NCI-H146 treated with DMSO at 0.1 percent for 48 hours (cell line): ENCODE results near the gene WDR83.
"Not testable (repeated sequence)": the region's sequence is repeated elsewhere in the genome, so short reads cannot be mapped to it uniquely, and the experiment has no call there.

Experiments
- DNase-seq: peaks from one replicate; lab custom pipeline; 2025; ENCODE audit not compliant: unreplicated experiment; lab: John Stamatoyannopoulos, UW

The WDR83 gene

DNA sequence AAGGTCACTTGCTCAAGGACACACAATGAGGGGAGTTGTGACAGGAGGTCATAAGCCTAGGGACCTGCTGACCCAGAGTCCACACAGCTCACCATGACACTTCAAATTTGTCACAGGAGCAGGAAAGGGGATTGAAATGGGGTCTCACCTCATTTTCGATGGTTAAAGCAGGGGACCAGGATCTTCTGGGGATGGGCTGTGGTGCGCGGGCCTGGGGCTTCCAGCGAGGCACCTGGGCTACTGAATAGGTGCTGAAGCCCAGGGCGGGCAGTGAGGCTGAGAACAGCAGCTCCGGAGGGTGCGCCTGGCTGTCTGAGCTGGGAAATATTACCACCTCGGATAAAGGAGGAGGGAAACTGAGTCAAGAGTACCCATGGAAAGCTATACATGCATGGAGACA, 11.1 kb upstream of the WDR83 start:
- no peak for DNase-seq

DNA sequence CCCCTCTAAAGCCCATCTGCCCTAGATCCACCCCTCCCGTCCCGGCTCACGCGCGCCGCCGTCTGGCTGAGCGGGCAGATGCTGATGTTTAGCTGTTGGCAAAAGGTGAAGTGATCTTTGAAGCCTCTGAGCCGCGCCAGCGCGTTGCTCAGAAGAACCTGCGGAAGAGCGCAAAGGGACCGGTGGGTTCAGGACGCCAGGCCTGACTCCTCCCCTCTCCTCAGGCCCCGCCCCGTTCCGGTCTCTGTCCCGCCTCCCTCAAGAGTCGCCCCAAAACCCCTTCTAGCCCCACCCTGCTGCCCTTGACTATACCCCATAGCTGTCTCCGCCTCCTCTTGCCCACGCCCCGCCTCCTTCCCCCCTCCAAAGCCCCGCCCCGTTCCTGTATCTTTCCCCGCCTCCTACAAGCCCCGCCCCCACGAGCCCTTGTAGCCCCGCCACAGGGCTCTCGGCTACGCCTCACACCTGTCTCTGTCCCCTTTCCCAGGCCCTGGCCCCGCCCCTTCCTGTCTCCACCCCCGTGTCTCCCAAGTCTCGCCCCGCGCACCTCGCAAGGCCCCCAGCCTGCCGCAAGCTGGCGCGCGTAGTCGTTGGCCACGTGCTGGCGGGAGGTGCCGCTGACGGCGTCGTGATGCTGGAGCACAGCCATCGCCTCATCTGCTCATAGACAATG, 9.6 kb upstream of the WDR83 start:
- no peak for DNase-seq

DNA sequence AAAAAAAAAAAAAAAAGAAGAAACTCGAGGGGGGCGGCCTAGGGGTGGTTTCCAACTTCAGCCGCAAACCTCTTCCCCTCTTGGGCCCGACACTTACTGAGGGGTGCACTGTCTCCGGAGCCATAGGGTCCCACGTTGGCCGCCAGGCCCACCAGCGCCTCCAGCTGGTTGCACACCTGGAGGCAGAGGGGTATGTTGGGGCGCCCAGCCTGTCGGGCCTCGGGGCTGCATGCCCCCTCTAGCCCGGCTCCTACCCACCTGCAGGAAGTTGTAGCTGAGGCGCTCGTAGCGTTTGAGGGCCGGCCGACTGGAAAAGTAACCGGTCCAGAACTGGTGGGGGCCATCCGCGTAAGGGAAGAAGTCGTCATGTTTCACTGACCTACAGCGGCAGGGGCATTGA, 8.6 kb upstream of the WDR83 start:
- DNase-seq, result no peak

DNA sequence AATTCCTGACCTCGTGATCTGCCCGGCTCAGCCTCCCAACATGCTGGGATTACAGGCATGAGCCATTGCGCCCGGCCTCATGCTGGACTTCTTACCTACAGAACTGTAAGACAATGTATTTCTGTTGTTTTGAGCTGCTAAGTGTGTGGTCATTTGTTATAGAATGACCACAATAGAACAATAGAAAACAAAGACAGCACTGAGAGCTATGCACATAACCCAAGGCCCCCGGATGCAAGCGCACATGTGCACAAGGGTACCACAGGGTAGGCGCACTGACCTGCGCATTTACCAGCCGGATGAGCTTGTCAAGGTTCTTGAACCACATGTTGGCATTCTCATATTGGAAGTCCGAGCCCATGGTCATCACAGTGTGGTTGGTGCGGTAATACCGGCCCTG, 5.6 kb upstream of the WDR83 start:
- no peak for DNase-seq

DNA sequence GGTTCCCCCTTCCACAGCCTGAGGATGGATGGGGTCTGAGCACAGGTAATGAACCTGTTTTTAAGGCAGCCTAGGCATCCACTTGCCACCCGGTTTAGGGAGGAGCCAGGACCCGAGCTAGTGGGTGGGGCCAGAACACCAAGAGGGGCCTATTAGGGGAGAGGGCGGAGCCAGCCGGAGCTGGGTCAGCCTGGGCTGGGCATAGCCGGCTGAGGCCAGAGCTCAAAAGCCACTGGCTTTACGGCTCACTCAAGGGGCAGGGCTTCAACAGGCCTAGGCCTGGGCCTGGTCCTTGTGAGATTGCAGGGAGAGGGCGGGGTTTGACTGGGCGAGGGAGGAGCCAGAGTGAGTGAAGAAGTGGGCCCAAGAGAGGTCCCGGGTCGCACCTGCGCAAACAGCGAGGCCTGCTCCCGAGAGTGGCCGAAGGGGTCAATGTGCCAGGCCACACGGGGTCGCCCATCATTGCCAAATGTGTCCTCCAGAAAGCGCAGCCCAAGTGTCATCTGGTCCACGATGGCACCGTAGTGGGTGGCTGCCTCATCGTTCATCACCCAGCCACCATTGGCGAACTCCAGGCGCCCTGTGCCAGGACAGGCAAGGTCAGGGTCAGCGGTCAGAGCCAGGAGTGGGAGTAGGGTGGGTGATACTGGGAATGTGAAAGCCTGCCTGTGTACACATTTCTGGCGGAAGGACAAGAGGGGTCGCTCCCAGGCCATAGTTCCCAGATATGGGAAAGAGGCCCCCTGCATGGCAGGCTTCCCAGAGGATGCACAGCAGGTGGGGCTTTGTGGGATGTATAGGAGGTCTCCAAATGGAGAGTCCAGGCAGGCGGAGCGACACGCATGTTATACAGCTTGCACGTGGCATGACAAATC, 2.0 kb upstream of the WDR83 start:
- no peak for DNase-seq

DNA sequence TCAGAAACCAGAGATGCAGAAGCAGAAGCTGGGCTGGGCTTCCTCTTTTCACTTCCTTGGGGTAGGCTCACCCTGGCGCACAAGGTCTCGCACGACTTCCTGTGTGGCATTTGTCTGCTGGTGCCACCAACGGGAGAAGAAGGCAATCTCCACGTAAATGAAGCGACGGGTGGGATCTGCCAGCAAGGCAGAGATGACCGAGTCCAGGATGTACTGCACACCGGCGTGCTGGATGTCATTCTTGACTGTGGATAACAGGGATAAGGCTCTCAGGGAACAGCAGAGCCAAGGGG, 1.4 kb upstream of the WDR83 start:
- no peak for DNase-seq

DNA sequence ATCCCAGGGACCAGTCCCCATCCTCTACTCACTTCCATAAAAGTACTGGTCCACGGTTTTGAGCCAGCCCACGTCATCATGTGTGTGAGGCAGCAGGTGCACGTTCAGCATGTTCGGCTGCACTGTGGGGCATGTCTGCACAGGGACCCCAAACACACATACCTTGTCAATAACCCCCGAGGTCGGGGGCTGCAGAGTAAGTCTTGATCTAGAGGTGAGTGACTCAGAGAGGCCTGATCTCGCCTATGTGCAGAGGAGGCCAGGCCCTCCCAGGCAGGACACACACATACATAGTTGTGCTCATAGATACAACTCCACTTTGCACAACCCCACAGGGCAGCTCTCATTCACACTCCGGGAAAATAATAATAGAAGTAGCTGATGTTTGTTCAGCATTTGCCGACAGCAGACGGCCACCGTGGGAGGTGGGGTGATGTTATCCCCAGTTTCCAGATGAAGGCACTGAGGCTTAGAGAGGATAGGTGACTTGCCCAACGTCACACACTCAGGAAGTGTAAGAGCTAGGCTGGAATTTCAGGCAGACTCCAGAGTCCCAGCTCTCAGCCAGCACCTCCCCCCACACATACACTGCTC, 839 bp upstream of the WDR83 start:
- DNase-seq, result no peak

DNA sequence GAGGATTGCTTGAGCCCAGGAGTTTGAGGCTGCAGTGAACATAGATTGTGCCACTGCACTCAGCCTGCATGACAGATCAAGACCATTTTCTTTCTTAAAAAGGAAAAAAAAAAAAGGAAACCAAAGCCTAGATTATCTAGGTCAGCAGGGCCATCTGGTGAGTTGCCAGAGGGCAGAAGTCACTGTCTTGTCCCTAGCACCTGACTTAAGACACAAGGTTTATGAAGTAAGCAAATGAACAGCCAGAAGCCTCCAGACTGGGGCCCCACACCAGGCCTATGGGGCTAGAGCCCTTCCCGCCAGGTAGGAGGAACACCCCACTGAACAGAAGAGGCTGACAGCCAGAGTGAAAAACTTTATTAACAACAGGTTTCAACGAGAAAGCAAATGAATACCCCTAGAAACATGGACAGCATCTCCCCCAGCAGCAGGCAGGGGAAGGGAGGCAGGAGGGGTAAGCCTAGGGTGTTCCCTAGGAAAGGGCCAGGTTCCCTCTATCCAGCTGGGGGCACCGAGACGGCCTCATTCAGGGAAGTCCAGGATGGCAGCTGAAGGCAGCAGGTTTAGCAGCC, 1.2 kb downstream of the WDR83 start:
- DNase-seq, result no peak

DNA sequence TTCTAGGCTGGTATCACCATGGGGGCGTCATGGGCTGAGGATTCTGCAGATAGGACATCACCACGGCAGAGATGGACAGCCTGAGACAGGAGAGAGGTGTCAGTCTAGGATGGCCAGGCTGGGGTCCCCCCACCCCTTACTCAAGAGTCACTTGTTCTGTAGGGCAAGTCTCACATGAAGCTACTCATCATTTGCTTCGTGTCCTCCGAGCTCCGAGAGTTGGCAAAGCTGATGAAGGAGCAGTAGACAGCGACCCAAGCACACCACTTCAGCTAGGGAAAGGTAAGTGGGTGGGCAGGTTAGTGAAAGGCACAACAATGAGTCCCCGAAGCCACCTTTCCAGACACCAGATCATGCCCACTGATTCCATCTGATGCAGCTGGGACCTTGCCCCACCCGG, 1.7 kb downstream of the WDR83 start:
- DNase-seq, result no peak

DNA sequence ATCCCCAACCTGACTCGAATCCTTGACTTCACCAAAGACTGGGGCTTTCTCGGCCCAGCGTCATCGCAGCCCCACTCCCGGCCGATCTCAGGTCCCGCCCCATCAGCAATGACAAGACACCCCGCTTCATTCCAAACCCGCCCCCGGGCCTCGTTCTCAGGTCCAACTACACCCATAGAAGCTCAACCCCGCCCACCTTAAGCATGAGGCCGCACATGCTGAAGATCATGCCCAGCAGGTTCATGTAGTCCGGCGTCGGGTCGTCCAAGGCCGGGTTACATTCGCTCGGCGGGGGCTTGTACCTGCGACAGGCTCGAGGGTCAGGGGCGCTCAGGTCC, 2.3 kb downstream of the WDR83 start:
- DNase-seq, result no peak

DNA sequence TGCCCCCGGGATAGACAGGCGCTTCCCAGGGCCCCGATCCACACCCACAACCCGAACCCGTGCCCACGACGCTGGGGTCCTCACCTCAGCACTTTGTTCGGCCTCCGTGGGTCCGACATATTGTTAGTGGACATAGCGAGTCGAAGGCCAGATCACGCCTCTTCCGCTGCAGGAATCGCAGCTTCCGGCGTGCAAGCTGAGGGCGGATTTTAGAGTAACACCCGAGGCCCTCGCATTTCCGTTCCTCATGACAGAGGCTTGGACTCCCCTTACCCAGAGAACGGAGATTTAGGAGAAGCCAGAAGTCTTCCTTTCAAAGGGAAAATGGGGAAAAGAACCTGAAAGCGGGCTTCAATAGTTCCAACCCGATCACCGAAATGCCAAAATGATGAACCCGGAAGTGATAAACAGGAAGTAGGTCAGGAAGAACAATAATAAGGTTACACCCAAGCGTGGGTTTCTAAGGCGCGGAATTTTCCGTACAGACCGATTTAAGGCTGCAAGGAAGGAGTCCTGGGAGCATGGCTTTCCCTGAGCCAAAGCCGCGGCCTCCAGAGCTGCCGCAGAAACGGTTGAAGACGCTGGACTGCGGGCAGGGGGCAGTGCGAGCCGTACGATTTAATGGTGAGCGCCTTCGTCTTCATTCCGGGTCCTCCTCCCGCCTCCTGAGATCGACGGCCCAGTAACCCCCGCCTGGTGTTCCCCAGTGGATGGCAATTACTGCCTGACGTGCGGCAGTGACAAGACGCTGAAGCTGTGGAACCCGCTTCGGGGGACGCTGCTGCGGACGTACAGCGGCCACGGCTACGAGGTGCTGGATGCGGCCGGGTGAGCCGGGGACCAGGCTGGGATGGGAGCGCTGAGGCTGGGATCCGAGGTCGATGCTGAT, 2.9 kb downstream of the WDR83 start:
- DNase-seq, result peak; percentile 92

DNA sequence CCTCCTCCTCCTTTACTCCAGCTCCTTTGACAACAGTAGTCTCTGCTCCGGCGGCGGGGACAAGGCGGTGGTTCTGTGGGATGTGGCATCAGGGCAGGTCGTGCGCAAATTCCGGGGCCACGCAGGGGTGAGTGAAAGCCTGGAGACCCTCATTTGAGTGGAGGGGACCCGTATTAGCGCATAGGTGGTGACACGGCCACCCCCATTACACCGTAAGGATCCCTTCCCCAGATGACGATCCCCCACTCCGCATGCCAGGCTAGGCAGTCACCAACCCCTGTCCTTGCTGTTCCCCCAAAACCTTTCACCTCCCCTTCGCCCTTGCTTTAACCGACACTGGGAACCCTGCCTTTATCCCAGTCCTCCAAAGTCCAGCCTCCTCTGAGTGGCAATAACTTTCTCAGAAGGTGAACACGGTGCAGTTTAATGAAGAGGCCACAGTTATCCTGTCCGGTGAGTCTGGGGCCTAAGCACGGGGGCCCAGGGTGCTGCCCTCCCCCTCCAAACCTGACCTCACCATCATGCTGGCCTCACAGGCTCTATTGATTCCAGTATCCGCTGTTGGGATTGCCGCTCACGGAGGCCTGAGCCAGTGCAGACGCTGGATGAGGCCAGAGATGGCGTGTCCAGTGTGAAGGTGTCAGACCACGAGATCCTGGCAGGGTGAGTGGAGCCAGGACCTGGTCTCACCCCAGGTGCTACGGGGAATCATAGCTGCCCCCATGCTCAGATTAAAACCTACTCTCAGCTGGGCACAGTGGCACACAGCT, 3.7 kb downstream of the WDR83 start:
- DNase-seq, result no peak

DNA sequence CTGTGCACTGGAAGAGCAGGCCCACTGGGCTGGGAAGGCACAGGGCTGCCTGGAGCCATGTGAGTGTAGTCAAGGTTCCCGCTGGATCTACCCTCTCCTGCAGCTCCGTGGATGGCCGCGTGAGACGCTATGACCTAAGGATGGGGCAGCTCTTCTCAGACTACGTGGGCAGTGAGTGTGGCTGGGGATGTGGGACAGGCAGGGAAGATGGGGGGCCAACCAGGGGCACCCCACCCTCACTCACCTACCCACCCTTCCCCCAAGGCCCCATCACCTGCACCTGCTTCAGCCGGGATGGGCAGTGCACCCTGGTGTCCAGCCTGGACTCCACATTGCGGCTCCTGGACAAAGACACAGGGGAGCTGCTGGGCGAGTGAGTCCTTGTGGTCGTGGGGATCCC, 6.1 kb downstream of the WDR83 start:
- DNase-seq, result no peak

DNA sequence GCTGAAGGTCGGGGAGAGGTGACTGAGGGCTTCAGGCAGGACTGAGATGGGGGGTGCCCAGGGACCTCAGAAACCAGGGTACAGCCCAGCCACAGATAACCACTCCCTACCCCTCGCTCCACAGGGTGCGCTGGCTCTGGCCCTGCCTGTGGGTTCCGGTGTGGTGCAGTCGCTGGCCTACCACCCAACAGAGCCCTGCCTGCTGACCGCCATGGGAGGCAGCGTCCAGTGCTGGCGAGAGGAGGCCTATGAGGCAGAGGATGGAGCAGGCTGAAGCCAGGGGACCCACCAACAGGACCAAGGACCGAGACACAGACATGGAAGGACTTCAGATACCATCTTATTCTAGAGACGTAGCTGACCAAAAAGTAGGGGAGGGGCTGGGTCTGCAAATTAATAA, 8.8 kb downstream of the WDR83 start:
- DNase-seq, result no peak

DNA sequence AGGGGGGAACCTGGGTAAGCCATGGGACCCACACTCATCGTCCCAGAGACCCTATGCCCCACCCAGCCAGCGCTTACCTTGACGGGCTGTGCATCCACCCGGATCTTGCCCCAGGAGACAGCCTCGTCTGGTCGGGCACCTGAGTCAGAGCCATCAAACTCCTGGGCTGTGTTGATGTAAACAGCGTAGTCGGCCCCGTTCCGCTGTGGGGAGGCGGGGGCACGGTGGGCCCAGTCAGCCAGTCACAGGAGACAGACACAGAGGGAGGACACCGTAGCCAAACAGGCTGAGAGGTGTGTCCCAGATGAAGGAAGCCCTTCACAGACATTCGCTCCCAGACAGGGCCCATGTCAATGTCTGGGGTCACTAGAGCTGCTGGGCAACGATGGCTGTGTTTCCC, 9.3 kb downstream of the WDR83 start:
- no peak for DNase-seq

DNA sequence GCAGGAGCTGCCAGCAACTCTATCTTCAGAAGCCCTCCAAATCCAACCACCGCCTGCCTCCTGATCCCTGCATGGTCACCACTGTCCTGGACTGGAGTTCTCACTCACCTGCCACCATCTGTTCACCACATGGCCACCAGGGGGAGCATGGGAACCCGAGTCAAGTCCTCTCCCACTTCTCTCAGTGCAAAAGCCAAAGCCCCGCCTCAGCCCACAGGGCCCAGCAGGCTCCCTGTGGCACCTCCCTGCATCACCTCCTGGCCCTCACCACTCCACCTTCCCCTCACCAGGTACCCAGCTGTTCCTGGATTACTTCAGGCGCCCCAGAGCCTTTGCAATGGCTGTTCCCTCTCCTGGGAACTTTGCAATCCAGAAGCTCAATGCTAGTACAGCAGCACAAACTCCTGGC, 9.8 kb downstream of the WDR83 start:
- DNase-seq, result peak; percentile 69

DNA sequence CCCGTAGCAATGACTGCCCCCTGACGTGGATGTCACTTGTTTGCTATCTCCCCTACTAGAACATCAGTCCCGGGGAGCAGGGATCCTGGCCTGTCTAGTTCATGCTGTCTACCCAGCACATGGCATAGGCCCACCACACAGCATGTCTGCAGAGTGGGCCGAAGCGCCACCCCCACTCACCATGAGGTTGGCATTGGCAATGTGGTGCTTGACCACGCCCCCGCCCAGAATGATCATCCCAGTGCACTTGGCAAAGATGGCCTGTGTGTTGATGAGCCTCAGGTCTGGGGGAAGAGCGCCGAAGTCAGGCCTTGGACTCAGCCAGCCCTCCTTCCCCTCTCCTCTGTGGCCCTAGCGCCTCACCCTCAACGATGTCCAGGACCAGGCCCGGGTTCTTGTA, 10.3 kb downstream of the WDR83 start:
- DNase-seq, result no peak

DNA sequence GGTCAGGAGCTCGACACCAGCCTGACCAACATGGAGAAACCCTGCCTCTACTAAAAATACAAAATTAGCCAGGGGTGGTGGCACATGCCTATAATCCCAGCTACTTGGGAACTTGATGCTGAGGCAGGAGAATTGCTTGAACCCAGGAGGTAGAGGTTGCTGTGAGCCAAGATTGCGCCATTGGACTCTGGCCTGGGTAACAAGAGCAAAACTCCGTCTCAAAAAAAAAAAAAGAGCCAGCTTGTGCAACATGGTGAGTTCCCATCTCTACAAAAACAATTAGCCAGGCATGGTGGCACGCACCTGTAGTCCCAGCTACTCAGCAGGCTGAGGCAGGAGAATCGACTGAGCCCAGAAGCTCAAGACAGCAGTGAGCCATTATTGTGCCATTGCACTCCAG, 11.4 kb downstream of the WDR83 start:
- DNase-seq, result not testable (repeated sequence)

DNA sequence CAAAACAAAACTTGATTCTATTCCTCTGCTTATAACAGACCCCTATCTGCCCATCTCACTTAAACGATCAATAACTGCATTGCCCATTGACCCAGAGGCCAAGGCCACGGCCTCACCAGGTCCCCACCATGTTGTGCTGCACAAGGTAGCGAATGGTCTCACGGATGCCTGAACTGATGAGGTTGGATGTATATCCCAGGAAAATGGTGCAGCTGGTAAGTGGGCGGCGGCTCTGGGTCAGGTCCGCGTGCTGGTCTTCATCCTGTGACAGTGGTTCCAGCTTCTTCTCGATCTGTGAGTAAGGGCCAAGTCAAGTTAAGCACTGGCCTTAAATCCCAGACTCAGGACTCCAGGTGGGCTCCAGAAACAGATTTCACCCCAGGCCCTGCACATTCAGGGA, 13.4 kb downstream of the WDR83 start:
- no peak for DNase-seq
